ENCODE measurements around the gene HERC2. TPM values are rescaled to one million over a fixed set of nuclear protein-coding genes. Genes with fewer than 3 reads are reported as not detected.

HERC2 gene
- total RNA-seq, 1 donor, result 53.6 TPM

DNA sequence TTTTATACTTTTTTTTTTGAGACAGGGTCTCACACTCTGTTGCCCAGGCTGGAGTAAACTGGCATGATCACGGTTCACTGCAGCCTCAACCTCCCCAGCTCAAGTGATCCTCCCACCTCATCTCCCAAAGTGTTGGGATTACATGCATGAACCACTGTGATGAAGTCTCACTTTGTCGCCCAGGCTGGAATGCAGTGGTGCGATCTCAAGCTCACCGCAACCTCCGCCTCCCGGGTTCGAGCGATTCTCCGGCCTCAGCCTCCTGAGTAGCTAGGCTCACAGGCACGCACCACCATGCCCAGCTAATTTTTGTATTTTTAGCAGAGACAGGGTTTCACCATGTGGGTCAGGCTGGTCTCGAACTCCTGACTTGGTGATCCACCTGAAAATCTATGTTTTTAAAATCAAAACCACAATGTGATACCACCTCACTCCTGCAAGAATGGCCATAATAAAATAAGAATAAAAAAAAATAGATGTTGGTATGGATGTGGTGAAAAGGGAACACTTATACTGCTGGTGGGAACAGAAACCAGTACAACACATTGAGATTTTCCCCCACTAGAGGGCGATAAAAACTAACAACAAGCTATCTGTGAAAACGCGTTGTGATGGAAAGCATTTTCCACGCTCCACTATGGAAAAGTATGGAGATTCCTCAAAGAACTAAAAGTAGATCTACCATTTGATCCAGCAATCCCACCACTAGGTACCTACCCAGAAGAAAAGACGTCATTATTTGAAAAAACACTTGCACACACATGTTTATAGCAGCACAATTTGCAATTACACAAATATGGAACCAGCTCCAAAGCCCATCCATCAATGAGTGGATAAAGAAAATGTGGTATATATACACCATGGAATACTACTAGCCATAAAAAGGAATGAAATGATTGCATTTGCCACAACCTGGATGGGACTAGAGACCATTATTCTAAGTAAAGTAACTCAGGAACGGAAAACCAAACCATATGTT, 196.0 kb downstream of the HERC2 start:
- peak; percentile 85 for DNase-seq (ENCODE audit: insufficient read length, low spot score, missing footprints)
- Histone ChIP-seq H3K4me2 (ENCODE audit: insufficient read depth, low read length) (no peak overlapping the region), H3K27me3 (ENCODE audit: insufficient read depth, low read length) (no peaks in the 10 kb centered on the region)

DNA sequence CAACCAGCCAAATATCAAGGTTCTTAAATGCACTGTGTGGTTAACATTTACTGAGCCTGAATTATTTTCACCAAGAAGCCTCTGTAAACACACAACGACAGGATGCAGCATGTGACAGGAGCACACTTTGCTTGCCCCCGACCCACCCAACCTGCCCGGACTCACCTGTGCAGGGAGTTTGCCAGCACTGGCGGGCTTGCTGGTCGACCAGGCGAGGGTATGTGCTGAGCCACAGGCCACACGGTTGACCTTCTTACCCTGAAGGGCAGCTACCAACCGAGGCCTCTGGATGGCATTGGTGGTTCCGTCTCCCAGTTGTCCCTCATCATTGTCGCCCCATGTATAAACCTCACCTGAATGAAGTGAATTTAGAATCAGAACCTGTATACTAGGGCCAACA, 197.1 kb downstream of the HERC2 start:
- Histone ChIP-seq H3K36me3 (ENCODE audit: insufficient read depth, low read length) (peaks cover 55% of the 10 kb centered on the region), H3K4me2 (ENCODE audit: insufficient read depth, low read length) (no peak overlapping the region), H3K4me3 (ENCODE audit: insufficient read depth, low read length) (no peak overlapping the region), H4K20me1 (ENCODE audit: insufficient read depth, low read length) (peaks cover 11% of the 10 kb centered on the region), H3K4me1 (ENCODE audit: insufficient read depth, low read length) (no peaks in the 10 kb centered on the region), H3K27ac (ENCODE audit: low read depth, low read length) (no peak overlapping the region), H3K79me2 (ENCODE audit: insufficient read depth, low read length) (peaks cover 3% of the 10 kb centered on the region), H2AFZ (ENCODE audit: low read length) (no peak overlapping the region), H3K9me3 (ENCODE audit: low read depth, low read length) (no peaks in the 10 kb centered on the region), H3K27me3 (ENCODE audit: insufficient read depth, low read length) (no peaks in the 10 kb centered on the region)
- TF ChIP-seq, protein P1, sequence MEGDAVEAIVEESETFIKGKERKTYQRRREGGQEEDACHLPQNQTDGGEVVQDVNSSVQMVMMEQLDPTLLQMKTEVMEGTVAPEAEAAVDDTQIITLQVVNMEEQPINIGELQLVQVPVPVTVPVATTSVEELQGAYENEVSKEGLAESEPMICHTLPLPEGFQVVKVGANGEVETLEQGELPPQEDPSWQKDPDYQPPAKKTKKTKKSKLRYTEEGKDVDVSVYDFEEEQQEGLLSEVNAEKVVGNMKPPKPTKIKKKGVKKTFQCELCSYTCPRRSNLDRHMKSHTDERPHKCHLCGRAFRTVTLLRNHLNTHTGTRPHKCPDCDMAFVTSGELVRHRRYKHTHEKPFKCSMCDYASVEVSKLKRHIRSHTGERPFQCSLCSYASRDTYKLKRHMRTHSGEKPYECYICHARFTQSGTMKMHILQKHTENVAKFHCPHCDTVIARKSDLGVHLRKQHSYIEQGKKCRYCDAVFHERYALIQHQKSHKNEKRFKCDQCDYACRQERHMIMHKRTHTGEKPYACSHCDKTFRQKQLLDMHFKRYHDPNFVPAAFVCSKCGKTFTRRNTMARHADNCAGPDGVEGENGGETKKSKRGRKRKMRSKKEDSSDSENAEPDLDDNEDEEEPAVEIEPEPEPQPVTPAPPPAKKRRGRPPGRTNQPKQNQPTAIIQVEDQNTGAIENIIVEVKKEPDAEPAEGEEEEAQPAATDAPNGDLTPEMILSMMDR (IDR thresholded peaks at IDR 0.05; ENCODE audit: extremely low read depth, low read depth, low read length), result no peak
- DNase-seq (ENCODE audit: insufficient read length, low spot score, missing footprints), result no peak

More for the DNA sequence above, 196.0 kb downstream of the HERC2 start:
- Histone ChIP-seq H3K27ac (ENCODE audit: low read depth, low read length) (no peak overlapping the region), H3K9me3 (ENCODE audit: low read depth, low read length) (no peaks in the 10 kb centered on the region), H3K4me1 (ENCODE audit: insufficient read depth, low read length) (no peaks in the 10 kb centered on the region), H2AFZ (ENCODE audit: low read length) (no peak overlapping the region), H3K36me3 (ENCODE audit: insufficient read depth, low read length) (peaks cover 44% of the 10 kb centered on the region), H4K20me1 (ENCODE audit: insufficient read depth, low read length) (peaks cover 11% of the 10 kb centered on the region), H3K79me2 (ENCODE audit: insufficient read depth, low read length) (peaks cover 3% of the 10 kb centered on the region), H3K4me3 (ENCODE audit: insufficient read depth, low read length) (no peak overlapping the region)
- TF ChIP-seq, protein P1 (IDR thresholded peaks at IDR 0.05; ENCODE audit: extremely low read depth, low read depth, low read length), result peak; percentile 69

DNA sequence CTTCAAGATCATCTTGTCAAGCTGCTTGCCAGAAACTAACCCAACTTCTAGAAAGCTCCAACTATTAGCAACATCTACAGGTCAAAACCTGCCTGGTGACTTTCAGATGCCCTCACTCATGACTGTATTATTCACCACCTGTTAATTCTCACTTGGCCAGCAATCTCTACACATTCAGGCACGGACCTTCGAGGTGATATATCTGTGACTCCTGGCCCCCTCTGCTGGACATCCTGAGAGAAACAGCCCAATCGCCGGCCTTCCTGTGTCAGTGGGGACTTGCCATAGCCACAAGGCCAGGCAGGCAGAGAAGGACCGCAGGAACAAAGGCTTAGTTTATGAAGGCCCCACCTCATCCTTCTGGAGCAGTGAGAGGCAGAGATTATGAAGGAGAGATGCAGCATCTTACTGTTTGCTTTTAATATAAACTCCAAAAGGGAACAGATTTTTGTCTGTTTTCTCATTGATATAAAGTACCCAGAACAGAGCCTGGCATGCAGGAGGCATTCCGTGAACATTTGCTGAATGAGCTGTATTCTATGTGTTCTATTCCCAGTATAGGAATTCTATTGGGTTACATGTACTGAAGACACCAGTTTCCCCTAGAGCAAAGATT, 198.5 kb downstream of the HERC2 start:
- no peak overlapping the region for H3K27ac ChIP-seq (ENCODE audit: low read depth, low read length)
- H3K27me3 ChIP-seq (ENCODE audit: insufficient read depth, low read length), result no peaks in the 10 kb centered on the region
- peaks cover 3% of the 10 kb centered on the region for H3K79me2 ChIP-seq (ENCODE audit: insufficient read depth, low read length)
- no peaks in the 10 kb centered on the region for H3K4me1 ChIP-seq (ENCODE audit: insufficient read depth, low read length)
- peaks cover 61% of the 10 kb centered on the region for H3K36me3 ChIP-seq (ENCODE audit: insufficient read depth, low read length)
- H3K4me2 ChIP-seq (ENCODE audit: insufficient read depth, low read length), result no peak overlapping the region
- no peak overlapping the region for H2AFZ ChIP-seq (ENCODE audit: low read length)
- H3K9me3 ChIP-seq (ENCODE audit: low read depth, low read length), result no peaks in the 10 kb centered on the region
- peak; percentile 91 for DNase-seq (ENCODE audit: insufficient read length, low spot score, missing footprints)
- TF ChIP-seq, protein P1 (IDR thresholded peaks at IDR 0.05; ENCODE audit: extremely low read depth, low read depth, low read length), result peak; percentile 79
- peaks cover 11% of the 10 kb centered on the region for H4K20me1 ChIP-seq (ENCODE audit: insufficient read depth, low read length)
- no peak overlapping the region for H3K4me3 ChIP-seq (ENCODE audit: insufficient read depth, low read length)

Data from osteoblast (primary cell).